GM12872 (cell line): Measurements from ENCODE around the gene UHRF2.

ENCODE experiments used
- TF ChIP-seq, protein P1 (sequence below): IDR thresholded peaks from 3 replicates; pipeline ENCODE4 v1.5.1; 2011; ENCODE audit warnings: low read depth, mild to moderate bottlenecking, low read length, moderate library complexity; ENCODE audit not compliant: insufficient read depth

UHRF2 gene

DNA sequence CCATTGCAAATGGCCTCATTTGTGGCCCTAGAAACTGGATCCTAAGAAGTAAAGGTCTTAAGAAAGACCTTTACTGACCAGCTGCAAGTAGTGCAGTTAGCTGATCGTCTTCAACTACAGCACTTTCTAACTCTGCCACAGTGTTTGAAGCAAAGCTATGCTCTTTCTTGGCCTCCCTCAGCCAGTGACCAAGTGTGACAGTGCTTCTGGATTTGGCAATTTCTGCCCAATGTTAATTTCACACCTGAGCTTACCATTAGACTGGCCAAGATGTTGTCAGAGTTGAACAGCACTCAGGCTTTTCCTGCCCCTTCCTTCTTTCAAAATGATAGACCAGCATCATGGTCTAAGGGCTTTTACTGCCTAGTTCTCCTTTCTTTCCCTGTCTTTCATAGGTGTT, 36.1 kb downstream of the UHRF2 start:
- TF ChIP-seq, protein P1, sequence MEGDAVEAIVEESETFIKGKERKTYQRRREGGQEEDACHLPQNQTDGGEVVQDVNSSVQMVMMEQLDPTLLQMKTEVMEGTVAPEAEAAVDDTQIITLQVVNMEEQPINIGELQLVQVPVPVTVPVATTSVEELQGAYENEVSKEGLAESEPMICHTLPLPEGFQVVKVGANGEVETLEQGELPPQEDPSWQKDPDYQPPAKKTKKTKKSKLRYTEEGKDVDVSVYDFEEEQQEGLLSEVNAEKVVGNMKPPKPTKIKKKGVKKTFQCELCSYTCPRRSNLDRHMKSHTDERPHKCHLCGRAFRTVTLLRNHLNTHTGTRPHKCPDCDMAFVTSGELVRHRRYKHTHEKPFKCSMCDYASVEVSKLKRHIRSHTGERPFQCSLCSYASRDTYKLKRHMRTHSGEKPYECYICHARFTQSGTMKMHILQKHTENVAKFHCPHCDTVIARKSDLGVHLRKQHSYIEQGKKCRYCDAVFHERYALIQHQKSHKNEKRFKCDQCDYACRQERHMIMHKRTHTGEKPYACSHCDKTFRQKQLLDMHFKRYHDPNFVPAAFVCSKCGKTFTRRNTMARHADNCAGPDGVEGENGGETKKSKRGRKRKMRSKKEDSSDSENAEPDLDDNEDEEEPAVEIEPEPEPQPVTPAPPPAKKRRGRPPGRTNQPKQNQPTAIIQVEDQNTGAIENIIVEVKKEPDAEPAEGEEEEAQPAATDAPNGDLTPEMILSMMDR = no peak

DNA sequence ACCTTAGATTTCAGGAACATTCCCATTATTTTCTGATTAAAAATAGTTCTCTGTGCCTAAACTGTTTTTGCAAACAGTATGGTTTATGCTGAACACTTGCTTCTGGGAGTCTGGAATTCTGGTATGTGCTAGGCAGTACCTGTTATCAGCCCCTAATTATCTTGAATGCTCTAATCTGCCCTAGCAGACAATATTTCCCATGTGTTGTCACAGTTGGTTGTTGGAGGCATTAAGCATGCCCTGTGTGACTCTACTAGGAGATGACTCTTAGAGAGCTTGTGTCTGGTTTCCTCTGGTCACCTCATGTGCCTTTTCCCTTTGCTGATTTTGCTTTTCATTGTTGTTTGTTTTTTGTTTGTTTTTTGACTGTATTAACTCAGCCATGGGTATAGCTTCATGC, 36.6 kb downstream of the UHRF2 start:
- TF ChIP-seq, protein P1 = no peak

DNA sequence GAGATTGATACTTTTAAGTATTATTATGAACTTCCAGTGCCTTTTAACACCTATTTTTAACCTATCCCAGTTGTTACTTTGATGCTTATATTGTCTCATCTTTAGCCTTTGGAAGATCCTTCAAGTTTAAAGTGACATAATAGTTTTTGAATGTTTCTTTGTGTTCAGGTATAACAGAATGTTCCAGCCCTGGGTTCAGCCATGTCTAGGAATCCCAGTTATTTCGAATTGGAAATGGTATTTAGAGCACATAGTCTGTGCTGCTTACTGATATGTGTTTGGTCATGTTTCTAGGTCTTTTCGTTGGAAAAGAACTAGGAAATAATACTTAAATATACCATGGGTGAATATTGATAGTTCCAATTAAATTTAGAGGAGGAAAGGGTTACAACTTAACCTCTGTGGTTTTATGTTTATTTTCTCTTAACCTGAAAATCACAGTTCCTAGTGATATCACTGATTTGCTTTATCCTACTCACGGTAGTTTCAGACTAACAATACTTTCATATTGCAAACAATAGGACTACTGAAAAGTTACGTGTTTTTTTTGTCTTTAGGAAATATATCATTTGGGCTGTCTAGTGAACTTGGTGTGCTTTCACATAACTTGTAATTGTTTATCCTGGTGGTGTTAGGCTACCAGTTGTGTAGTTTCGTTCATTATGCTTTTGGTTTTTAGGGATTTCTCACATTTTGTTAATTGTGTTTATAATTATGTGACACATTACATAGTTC, 37.8 kb downstream of the UHRF2 start:
- TF ChIP-seq, protein P1 = no peak

DNA sequence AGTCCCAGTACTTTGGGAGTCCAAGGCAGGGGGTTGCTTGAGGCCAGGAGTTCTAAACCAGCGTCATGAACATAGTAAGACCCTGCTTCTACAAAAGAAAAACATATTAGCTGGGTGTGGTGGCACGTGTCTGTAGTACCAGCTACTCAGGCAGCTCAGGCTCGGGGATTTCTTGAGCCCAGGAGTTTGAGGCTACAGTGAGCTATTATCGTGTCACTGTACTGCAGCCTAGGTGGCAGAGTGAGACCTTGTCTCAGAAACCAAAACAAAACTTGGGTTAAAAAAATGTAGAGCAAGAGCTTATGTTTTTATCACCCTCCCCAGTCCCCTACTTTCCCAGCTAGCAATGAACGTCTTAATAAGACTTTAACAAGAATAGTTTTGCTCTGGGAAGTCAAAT, 46.7 kb downstream of the UHRF2 start:
- TF ChIP-seq, protein P1 = no peak

DNA sequence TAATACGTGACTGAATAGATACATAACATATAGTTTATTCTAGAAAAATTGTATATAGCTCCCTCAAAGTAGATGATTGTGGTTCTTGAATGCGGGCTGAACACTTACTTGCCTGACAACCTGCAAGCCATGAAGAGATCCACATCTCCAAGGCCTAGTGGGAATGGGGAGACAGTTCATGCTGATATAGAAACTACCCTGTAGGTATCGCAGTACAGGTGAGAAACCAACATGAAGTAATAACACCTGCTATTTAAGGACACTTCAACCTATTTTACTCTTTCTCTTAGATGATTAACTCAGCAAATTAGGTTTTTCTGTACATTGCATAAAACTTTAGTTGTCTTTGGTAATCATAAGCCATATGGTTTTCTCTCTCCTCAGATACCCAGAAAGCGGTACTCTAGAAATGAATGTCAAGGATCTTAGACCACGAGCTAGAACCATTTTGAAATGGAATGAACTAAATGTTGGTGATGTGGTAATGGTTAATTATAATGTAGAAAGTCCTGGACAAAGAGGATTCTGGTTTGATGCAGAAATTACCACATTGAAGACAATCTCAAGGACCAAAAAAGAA, 47.3 kb downstream of the UHRF2 start:
- TF ChIP-seq, protein P1 = no peak

DNA sequence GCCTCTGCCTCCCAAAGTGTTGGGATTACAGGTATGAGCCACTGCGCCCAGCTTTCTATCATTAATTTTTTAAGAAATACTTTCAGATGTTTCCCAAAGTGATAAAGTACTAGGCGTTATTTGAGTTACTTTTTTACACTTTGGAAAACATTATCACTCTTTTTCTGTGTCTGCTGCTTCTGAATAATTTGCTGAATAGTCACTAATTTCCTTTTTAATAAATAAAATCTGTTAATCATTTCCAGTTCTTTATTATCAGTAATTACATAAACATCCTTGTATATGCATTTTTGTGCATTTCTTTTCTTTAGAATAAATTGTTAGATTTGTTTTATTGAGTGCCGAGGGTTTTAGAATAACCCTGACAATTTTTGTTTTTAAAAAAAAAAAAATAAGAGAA, 48.6 kb downstream of the UHRF2 start:
- TF ChIP-seq, protein P1 = no peak

DNA sequence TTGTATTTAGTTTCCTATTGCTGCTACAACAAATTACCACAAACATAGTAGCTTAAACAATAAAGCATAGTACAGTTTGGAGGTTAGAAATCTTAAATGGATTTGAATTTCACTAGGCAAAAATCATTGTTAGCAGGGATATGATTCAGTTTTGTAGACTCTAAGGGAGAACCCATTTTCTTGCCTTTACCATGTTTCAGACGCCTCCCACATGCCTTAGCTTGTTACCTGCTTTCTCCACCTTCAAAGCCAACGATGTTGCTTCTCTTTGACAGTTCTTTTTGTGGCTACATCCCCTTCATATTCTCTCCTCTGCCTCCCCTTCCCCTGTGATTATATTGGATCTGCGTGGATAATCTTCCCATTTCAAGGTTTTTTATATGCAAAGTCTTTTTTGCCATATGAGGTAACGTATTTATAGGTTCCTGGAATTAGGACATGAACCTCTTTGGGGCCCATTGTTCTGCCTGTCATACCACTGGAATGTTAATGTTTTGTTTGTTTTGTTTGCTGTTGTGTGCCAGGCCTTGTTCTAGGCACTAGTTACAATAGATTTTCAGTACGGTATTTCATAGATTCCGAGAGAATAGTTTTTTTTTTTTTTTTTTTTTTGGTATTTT, 54.1 kb downstream of the UHRF2 start:
- TF ChIP-seq, protein P1 = no peak
